GM18861 (cell line): ENCODE measurements around the gene SPRING1.
"Not testable (repeated sequence)": the region's sequence is repeated elsewhere in the genome, so short reads cannot be mapped to it uniquely, and the experiment has no call there.

Source experiments
- ATAC-seq: cut with Tn5 transposase; IDR thresholded peaks from one replicate; pipeline ENCODE4 v1.9.1; 2021; ENCODE audit not compliant: unreplicated experiment

The SPRING1 gene, protein sequence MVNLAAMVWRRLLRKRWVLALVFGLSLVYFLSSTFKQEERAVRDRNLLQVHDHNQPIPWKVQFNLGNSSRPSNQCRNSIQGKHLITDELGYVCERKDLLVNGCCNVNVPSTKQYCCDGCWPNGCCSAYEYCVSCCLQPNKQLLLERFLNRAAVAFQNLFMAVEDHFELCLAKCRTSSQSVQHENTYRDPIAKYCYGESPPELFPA

DNA sequence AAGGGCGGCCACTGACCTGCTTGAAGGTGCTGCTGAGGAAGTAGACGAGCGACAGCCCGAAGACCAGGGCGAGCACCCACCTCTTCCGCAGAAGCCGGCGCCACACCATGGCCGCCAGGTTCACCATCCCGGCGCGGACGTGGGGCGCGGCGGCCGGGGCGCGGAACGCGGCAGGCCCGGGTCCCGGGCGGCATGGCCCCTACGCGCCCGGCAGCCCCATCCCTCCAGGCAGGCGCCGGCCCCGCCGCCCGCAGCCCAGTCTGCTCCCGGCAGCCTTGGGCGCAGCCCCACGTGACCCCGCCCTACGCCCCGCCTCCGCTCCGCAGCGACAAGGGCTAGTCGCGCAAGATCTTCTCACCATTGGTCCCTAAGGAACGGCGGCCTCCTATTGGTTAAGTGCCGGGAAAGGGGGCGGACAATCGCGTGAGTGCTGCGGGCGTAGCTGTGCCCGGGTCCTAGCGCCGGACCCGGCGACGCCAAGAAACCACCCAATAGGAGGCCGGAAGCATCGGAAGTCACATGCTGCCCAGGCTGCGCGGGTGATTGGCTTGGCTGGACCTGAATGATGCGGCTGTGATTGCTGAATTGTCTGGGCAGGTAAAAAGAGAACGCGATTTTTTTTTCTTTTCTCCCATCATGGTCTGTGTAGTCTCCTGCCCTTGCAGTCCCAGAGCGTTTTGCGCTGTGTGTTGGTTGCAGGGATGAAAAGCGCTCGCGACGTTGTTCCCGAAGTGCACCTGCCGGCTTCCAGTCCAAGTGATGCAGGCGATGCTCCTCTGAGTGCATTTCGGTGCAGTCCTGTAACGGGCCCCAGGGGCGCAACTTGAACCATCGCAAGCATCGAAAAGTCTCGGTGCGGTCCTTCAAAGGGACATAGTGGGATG, at the start of gene SPRING1, which contains the start of gene RNFT2:
TSS of gene SPRING1 (minus strand) at position 296 of the 884 bp plus-strand sequence. CDS start at position 127, 169 bp downstream.
TSS of gene RNFT2 (plus strand) at position 542 of the 884 bp plus-strand sequence. CDS start 2,183 bp downstream, outside the sequence.
- peak; percentile 94 for ATAC-seq

DNA sequence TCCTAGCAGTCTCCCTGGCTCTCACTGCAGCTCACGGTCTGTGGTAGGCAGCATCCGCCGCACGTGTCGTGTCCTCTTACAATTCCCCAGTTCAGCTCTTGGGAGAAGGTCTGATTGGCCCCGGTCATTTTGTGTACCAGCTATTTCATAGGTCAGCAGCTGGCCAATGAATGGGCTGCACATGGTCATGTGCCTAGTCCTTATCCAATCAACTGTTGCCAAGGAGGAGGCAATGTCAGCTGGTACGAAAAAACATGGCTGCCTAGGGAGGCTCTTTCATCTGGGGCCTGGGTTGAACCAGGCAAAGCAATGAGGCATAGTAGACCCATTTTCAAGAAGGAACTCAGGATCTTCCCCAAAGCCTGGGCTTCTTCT, 46.4 kb upstream of the SPRING1 start:
- no peak for ATAC-seq

GRCh38 chr12:116783525-116784237, 45.8 kb upstream of the SPRING1 start:
- no peak for ATAC-seq

DNA sequence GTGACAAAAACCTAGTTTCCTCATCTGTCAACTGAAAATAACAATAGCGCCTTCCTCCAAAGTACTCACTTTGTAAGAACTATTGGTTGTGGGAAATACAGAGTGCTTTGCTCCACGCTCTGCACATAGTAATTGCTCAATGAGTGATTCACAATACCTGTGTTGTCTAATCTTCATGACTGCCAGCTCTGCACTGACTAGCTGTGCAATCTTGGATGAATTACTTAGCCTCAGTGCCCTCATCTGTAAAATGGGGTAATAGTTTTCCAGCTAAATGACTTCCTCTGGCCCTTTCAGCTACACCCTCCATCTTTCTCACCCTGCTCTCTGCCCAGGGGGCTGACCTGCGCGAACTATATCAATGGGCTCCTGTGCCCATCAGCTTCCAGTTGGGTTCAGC, 43.1 kb upstream of the SPRING1 start:
- no peak for ATAC-seq

GRCh38 chr12:116779597-116779996, 41.7 kb upstream of the SPRING1 start:
- no peak for ATAC-seq

DNA sequence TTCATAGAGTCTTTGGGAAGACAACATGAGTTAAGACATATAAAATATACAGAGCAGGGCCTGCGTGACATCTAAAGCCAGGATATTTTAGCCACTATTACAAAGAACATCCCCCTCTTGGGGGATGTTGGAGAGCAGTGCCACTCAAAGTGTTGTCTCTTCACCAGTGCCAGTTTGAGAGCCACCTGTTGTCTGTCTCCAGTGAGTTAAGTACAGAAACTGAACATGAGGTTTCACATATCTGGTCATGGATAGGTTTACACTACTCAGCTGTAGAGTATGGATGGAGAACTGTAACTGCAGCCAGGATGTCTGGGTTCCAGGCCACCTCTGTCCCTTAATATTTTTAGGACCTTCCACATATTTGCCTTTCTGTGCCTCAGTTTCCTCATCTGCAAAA, 39.4 kb upstream of the SPRING1 start:
- ATAC-seq = no peak

DNA sequence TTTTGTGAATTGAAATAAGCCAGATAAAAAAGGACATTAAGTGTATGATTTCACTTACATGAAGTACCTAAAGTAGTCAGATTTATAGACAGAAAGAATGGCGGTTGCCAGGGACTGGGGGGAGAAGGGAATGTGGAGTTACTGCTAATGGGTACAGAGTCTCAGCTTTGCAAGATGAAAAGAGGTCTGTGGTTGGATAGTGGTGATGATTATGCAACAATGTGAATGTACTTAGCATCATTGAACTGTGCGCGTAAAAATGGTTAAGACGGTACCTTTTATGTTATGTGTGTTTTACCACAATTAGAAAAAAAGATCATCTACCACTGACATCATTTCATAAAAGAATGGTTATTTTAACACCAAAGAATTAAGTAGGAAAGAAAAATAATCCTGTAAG, 36.2 kb upstream of the SPRING1 start:
- no peak for ATAC-seq

GRCh38 chr12:116773276-116773731, 35.4 kb upstream of the SPRING1 start:
- no peak for ATAC-seq

- no peak for ATAC-seq
Measured at GRCh38 chr12:116771651-116772050, 33.8 kb upstream of the SPRING1 start.

- no peak for ATAC-seq
Measured at GRCh38 chr12:116766746-116767145, 28.9 kb upstream of the SPRING1 start.

DNA sequence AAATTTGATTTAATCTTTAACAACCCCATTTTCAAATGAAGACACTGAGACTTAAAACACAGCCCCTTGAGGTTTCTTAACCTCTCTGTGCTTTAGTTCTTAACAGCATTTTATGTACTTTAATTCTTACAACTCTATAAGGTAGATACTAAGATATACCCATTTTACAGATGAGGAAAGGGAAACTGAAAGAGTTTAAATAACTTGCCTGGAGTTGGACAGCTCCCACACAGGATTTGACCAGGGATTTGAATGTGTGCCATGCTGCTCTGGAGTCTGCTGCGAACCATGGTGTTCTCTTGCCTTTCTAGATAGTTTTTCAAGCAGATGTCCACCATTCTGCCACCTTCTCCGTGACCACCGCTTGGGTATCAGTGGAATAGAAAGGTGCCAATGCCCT, 28.4 kb upstream of the SPRING1 start:
- no peak for ATAC-seq

DNA sequence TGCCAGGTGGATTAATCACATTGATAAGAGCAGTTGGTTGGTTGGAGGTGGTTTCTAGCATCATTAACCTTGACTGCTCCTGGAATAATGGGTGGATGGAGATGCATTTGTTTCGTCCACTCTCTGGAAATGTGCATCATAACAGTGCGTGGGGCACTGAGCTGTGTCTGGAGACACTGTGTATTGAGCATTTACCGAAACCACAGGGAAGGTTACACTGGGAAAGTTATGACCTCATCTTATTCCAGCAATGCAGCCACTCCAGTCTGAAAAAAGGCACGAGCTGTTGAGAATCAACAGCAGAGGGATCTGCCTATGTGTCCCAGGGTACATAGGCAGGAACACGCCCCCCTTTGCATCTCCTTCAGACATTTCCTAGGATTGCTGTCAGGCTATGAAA, 27.4 kb upstream of the SPRING1 start:
- ATAC-seq = no peak

DNA sequence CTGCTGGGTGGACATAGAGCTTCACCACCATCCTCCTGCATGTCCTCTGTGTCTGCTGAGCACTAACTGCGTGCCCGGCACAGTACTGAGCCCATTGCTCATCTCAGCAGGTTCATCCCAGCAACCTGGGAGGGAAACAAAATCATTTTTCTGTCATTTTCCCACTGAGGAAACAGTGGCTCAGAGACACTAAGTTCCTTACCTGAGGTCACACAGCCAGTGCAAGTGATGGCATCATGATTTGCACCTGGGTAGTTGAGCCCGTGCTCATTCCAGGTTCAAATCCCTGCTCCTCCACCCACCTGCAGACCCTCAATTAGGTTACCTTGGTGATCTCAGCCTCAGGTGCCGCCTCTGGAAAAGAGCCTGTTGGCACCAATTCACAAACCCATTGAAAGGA, 23.6 kb upstream of the SPRING1 start:
- no peak for ATAC-seq

GRCh38 chr12:116760622-116761020, 22.8 kb upstream of the SPRING1 start:
- ATAC-seq = no peak

DNA sequence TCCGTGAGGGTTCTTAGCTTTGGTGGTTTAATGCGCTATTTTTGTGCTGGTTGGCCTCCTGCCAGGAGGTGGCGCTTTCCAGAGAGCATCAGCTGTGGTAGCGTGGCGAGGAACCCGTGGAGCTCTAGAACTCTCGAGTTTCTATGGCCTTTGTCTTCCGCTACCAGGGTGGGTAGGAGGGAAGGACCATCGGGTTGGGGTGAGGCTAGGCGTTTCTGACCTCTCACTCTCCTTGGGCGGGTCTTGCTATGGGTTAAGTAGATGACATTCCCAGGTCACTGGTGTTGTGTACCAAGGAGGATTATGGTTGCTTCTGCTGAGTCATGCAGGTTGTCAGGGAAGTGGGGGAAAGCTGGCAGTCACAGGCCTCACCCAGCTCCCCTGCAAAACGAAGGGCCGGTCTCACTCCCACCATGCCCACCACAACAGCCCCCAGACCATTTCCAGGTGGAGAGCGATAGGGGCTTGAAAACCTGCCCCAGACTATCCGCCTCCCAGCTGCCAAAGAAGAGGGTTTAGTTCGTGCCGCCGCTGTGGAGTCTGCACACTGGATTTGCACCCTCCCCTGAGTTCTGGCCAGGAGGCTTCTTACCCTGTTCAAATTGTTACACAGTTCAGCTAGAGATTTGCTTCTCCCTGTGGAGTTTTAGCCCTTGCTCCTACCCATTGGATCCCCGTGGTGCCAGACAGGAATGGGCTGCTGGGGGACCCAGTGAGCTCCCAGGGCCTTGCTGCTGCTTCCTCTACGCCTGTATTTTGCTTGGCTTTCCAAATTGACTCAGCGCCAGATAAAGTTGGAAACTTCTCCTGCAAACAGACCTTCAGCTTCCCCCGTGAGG, 22.1 kb upstream of the SPRING1 start:
- no peak for ATAC-seq

DNA sequence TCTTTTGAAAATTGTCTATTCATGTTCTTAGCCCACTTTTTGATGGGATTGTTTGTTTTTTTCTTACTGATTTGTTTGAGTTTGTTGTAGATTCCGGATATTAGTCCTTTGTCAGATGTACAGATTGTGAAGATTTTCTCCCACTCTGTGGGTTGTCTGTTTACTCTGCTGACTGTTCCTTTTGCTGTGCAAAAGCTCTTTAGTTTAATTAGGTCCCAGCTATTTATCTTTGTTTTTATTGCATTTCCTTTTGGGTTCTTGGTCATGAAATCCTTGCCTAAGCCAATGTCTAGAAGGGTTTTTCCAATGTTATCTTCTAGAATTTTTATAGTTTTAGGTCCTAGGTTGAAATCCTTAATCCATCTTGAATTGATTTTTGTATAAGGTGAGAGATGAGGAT, 16.9 kb upstream of the SPRING1 start:
- not testable (repeated sequence) for ATAC-seq

DNA sequence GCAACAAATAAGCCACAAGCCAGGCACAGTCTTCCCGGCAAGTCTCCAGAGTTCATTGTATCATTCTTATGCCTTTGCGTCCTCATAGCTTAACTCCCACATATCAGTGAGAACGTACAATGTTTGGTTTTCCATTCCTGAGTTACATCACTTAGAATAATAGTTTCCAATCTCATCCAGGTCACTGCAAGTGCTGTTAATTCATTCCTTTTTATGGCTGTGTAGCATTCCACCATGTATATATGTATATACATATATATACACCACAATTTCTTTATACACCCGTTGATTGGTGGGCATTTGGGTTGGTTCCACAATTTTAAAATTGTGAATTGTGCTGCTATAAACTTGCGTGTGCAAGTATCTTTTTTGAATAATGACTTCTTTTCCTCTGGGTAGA, 16.2 kb upstream of the SPRING1 start:
- ATAC-seq = not testable (repeated sequence)

GRCh38 chr12:116750298-116750697, 12.4 kb upstream of the SPRING1 start:
- no peak for ATAC-seq

- ATAC-seq = no peak
Measured at GRCh38 chr12:116749884-116750283, 12.0 kb upstream of the SPRING1 start.

DNA sequence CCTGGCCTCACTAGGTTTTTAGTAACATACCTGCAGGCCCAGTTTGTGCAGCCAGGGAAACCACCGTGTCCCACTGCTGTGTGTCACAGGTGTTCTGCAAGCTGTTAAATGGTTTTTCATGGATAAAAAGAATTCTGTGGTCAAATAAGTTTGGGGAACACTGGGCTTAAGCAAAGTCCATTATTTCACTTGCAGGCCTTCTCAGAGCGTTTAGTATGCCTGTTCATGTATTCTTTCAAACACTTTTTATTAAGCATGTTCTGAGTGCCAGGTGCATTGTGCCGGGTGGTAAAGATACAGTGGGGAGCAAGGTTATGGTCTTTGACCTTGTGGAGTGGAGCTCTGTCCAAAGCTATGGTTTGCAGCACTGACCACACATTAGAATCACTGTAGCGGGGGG, 7.7 kb upstream of the SPRING1 start:
- ATAC-seq = no peak

DNA sequence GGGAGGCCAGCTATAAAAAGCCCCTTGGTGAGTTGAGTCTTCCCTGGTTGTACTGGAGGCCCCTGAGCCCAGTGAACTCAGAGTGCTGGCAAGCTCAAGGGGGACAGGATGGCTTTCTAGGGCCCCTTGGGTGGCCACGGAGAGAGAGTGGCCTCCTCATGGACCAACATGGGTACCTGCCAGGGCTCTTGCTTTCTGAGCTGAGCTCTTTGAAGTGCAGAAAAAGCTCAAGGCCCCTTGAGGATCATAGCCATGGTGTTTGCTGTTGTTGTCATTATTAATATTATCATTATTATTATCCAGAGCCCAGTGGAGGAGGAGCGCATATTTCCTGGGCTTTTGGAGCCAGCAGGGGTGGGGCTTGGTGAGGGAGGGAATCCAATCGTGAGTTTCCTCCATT, 6.9 kb upstream of the SPRING1 start:
- ATAC-seq = no peak
